GM21423 (cell line): ENCODE data around the gene CASP4.
"Not testable (repeated sequence)": the region's sequence is repeated elsewhere in the genome, so short reads cannot be mapped to it uniquely, and the experiment has no call there.

Experiments
- ATAC-seq: cut with Tn5 transposase; IDR thresholded peaks from one replicate; pipeline ENCODE4 v1.9.1; 2021; ENCODE audit warnings: mild to moderate bottlenecking, moderate library complexity; ENCODE audit not compliant: unreplicated experiment

The CASP4 gene

GRCh38 chr11:104968355-104968855 is at the start of gene CASP4:
Gene CASP4 (minus strand): TSS chr11:104968574. CDS start chr11:104968525, 49 bp downstream.
- ATAC-seq, result peak; percentile 84

GRCh38 chr11:105007463-105007862 is 39.1 kb upstream of the CASP4 start:
- ATAC-seq, result no peak

GRCh38 chr11:105005451-105005845 is 37.1 kb upstream of the CASP4 start:
- no peak for ATAC-seq

- no peak for ATAC-seq
Observed at GRCh38 chr11:105004021-105004420, 35.6 kb upstream of the CASP4 start.

GRCh38 chr11:105003151-105003550 is 34.8 kb upstream of the CASP4 start:
- no peak for ATAC-seq

GRCh38 chr11:105000797-105001196 is 32.4 kb upstream of the CASP4 start:
- ATAC-seq, result peak; percentile 76

GRCh38 chr11:105000167-105000566 is 31.8 kb upstream of the CASP4 start:
- no peak for ATAC-seq

GRCh38 chr11:104999721-105000120 is 31.3 kb upstream of the CASP4 start:
- no peak for ATAC-seq

GRCh38 chr11:104997288-104997687 is 28.9 kb upstream of the CASP4 start:
- no peak for ATAC-seq

GRCh38 chr11:104995001-104995408 is 26.6 kb upstream of the CASP4 start:
- ATAC-seq, result no peak

GRCh38 chr11:104992781-104993180 is 24.4 kb upstream of the CASP4 start:
- no peak for ATAC-seq

- no peak for ATAC-seq
Observed at GRCh38 chr11:104991994-104992393, 23.6 kb upstream of the CASP4 start.

GRCh38 chr11:104984808-104985207 is 16.4 kb upstream of the CASP4 start:
- ATAC-seq, result no peak

- ATAC-seq, result no peak
Observed at GRCh38 chr11:104979839-104980238, 11.5 kb upstream of the CASP4 start.

- no peak for ATAC-seq
Observed at GRCh38 chr11:104973616-104974015, 5.2 kb upstream of the CASP4 start.

- ATAC-seq, result not testable (repeated sequence)
Observed at GRCh38 chr11:104972924-104973323, 4.5 kb upstream of the CASP4 start.

- no peak for ATAC-seq
Observed at GRCh38 chr11:104970756-104971155, 2.4 kb upstream of the CASP4 start.

- ATAC-seq, result no peak
Observed at GRCh38 chr11:104968856-104969776, 742 bp upstream of the CASP4 start.

GRCh38 chr11:104967534-104968354 is 630 bp downstream of the CASP4 start:
- peak; percentile 19 for ATAC-seq

- no peak for ATAC-seq
Observed at GRCh38 chr11:104965735-104966134, 2.6 kb downstream of the CASP4 start.

GRCh38 chr11:104964247-104964646 is 4.1 kb downstream of the CASP4 start:
- ATAC-seq, result no peak

- no peak for ATAC-seq
Observed at GRCh38 chr11:104962852-104963251, 5.5 kb downstream of the CASP4 start.
